Measurements from ENCODE around the gene MEIS2. TPM values are rescaled to one million over a fixed set of nuclear protein-coding genes. Genes with fewer than 3 reads are reported as not detected.

Gene MEIS2
- total and polyA plus RNA-seq, 2 donors (not counting 3 experiments of a cell fraction or from before 2014, with no cell fraction given), result 22.5 to 26.2 TPM

DNA sequence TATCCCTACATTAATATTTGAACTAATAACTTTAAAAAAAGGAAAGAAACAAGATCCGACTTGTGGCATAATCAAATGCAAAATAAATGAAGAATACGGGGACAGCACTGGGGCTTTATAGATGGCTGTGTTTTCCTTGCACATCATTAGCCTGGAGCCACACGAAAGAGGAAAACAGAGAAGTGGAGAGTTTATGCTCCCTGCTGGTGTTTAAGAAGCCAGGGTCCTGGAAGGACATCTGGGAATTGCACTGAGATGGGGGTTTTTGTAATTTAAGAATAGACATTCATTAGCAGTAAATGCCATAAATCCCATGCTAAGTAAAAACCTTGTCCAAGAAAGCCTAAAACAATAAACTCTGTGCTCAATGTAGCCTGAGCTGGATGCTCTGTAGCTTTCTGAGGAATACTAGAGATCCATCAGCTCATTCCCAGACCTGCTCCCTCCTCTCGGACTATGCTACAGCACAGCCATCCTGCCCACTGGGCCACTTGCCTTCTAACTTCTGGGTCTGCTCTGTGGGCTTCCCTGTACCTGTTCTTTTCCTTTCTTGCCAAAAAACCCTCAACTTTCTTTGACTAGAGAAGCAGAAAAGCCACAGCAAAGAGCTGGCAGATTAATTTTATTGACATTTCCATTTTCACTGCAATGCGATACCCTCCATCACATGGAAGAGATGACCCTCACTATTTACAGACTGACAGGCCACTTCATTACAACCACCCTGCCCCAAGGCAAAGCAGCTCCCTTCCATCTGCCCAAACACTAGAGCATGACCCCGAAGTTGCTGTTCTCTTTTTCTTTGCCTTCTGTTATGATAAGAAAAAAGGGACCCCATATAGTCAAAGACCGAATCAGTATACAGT lies 62.3 kb downstream of the MEIS2 start:
- H3K4me3 ChIP-seq (replicated peaks in 1 of 3; ENCODE audit: insufficient read depth in 1 of 3, low read depth in 1 of 3, low read length in 3 of 3), result no peak overlapping the region
- H3K9me1 ChIP-seq (replicated peaks; ENCODE audit: control insufficient read depth, extremely low read depth, insufficient read depth, low read length), result no peaks in the 10 kb centered on the region
- no peak overlapping the region for H3K9ac ChIP-seq (replicated peaks; ENCODE audit: extremely low read depth, insufficient read depth, low read length)
- no peak for TF ChIP-seq FOS (IDR thresholded peaks at IDR 0.05; ENCODE audit: borderline replicate concordance, insufficient read depth, low read length)
- TF ChIP-seq, protein P1, sequence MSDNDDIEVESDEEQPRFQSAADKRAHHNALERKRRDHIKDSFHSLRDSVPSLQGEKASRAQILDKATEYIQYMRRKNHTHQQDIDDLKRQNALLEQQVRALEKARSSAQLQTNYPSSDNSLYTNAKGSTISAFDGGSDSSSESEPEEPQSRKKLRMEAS (IDR thresholded peaks at IDR 0.05; ENCODE audit: insufficient read depth, insufficient read length), result no peak
- no peak for TF ChIP-seq JUN (IDR thresholded peaks at IDR 0.05; ENCODE audit: borderline replicate concordance, insufficient read depth, insufficient read length, low read depth)
- TF ChIP-seq GATA2 (IDR thresholded peaks at IDR 0.05; ENCODE audit: insufficient read depth, insufficient read length, low read depth, low read length), result no peak
- TF ChIP-seq POLR2A (IDR thresholded peaks at IDR 0.05; ENCODE audit: low read depth, low read length), result no peak
- TF ChIP-seq MYC (IDR thresholded peaks at IDR 0.05; ENCODE audit: low read depth, low read length), result no peak
- TF ChIP-seq POLR2AphosphoS5 (IDR thresholded peaks at IDR 0.05; ENCODE audit: insufficient read depth, low read depth, low read length), result no peak
- TF ChIP-seq, protein P2, sequence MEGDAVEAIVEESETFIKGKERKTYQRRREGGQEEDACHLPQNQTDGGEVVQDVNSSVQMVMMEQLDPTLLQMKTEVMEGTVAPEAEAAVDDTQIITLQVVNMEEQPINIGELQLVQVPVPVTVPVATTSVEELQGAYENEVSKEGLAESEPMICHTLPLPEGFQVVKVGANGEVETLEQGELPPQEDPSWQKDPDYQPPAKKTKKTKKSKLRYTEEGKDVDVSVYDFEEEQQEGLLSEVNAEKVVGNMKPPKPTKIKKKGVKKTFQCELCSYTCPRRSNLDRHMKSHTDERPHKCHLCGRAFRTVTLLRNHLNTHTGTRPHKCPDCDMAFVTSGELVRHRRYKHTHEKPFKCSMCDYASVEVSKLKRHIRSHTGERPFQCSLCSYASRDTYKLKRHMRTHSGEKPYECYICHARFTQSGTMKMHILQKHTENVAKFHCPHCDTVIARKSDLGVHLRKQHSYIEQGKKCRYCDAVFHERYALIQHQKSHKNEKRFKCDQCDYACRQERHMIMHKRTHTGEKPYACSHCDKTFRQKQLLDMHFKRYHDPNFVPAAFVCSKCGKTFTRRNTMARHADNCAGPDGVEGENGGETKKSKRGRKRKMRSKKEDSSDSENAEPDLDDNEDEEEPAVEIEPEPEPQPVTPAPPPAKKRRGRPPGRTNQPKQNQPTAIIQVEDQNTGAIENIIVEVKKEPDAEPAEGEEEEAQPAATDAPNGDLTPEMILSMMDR (IDR thresholded peaks at IDR 0.05; ENCODE audit: extremely low read depth in 1 of 2, insufficient read depth in 1 of 2, low read depth in 1 of 2, low read length in 2 of 2), result no peak
- no peak for TF ChIP-seq EZH2 (IDR thresholded peaks at IDR 0.05; ENCODE audit: borderline replicate concordance, low read depth, low read length, severe bottlenecking)
- no TSS peak for BruUV-seq (replicated peaks)
- peaks cover 0 to 8% of the 10 kb centered on the region in 2 experiments for H3K36me3 ChIP-seq (ENCODE audit: control insufficient read depth in 2 of 2, extremely low read depth in 1 of 2, insufficient read depth in 2 of 2, low read length in 2 of 2)
- no peak for FAIRE-seq
- H4K20me1 ChIP-seq (replicated peaks; ENCODE audit: control insufficient read depth, extremely low read depth, insufficient read depth, low read length), result no peaks in the 10 kb centered on the region
- no peaks in the 10 kb centered on the region for H3K79me2 ChIP-seq (ENCODE audit: control insufficient read depth, insufficient read depth, low read length)
- dilution Hi-C loops (cut with MboI; ENCODE audit: extremely low pct_ligation_motif_present, low sequenced_read_pairs) (no loop called here), intact Hi-C loops (cut with micrococcal nuclease) (no loop called here)
- no peaks in the 10 kb centered on the region for H3K27me3 ChIP-seq (ENCODE audit: control insufficient read depth in 2 of 2, insufficient read depth in 2 of 2, low read length in 2 of 2)
- DNase-seq (ENCODE audit: low read depth, low spot score), result no peak
- ChIA-PET POLR2A (no interaction called here), CTCF (no interaction called here)
- H3K27ac ChIP-seq (ENCODE audit: insufficient read depth, low read depth, low read length), result no peak overlapping the region
- H3K4me1 ChIP-seq (ENCODE audit: control insufficient read depth, extremely low read depth, insufficient read depth, low read length), result no peaks in the 10 kb centered on the region
- no peaks in the 10 kb centered on the region for H3K9me3 ChIP-seq (replicated peaks; ENCODE audit: control insufficient read depth, insufficient read depth, low read length)
- no peak overlapping the region for H2AFZ ChIP-seq (ENCODE audit: low read depth, low read length)
- H3K4me2 ChIP-seq (ENCODE audit: insufficient read depth, low read length), result no peak overlapping the region
